Memory B cell (primary cell): ENCODE results near the gene MNS1.

ENCODE experiments used
- ATAC-seq: fragments of 150-1000 bp; cut with Tn5 transposase; 2 replicates; pipeline ENCODE4 v1.10.0; 2021; ENCODE audit warnings: low read depth, mild to moderate bottlenecking, moderate library complexity
- DNase-seq, 2 donors: peaks; one replicate each; pipeline ENCODE4 v3.0.0; 2022; ENCODE audit warnings: low spot score in 2 of 2
- H3K27ac Mint-ChIP-seq: one replicate; pipeline ENCODE4 v1.8.0; 2022; ENCODE audit warnings: mild to moderate bottlenecking, moderate library complexity, mixed read lengths
- H3K27me3 Mint-ChIP-seq: one replicate; pipeline ENCODE4 v1.8.0; 2022; ENCODE audit warnings: mixed read lengths
- H3K36me3 Mint-ChIP-seq: one replicate; pipeline ENCODE4 v1.8.0; 2022; ENCODE audit warnings: mild to moderate bottlenecking, mixed read lengths
- H3K4me1 Mint-ChIP-seq: one replicate; pipeline ENCODE4 v1.8.0; 2022; ENCODE audit warnings: mixed read lengths
- H3K4me3 Mint-ChIP-seq: one replicate; pipeline ENCODE4 v1.8.0; 2022; ENCODE audit warnings: mild to moderate bottlenecking, moderate library complexity, mixed read lengths
- H3K9me3 Mint-ChIP-seq: one replicate; pipeline ENCODE4 v1.8.0; 2022; ENCODE audit warnings: mixed read lengths

The MNS1 gene

GRCh38 chr15:56471440-56472069 is 6.6 kb upstream of the MNS1 start:
- ATAC-seq (peak; percentile 41), DNase-seq (no peak)
- H3K27ac Mint-ChIP-seq = peak overlapping the region; percentile 23
- no peak overlapping the region for H3K4me3 Mint-ChIP-seq
- H3K36me3 Mint-ChIP-seq = no peaks in the 10 kb centered on the region
- H3K27me3 Mint-ChIP-seq = no peaks in the 10 kb centered on the region
- peaks cover 7% of the 10 kb centered on the region for H3K4me1 Mint-ChIP-seq
- H3K9me3 Mint-ChIP-seq = no peaks in the 10 kb centered on the region

DNA sequence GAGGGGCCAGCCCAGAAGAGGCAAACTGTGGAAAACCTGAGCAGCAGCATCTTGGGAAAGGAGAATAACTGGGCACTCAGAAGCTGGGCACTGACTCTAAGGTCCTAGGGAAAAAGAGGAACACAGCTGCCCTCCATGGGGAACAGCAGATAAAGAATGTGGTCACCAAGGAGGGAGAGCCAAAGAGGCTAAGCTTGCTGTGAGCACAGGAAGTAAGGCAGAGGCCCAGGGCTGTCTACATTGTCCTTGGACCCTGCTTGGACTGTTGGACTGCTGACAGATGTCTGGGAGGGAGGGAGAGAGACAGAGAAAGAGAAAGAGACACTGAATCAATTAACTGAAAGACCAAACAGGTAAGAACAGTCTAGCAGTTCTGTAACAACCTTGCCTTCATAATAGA is 4.5 kb upstream of the MNS1 start:
- H3K4me3 Mint-ChIP-seq = no peak overlapping the region
- H3K36me3 Mint-ChIP-seq = no peaks in the 10 kb centered on the region
- no peak for DNase-seq
- ATAC-seq = no peak
- no peak overlapping the region for H3K27ac Mint-ChIP-seq
- H3K27me3 Mint-ChIP-seq = no peaks in the 10 kb centered on the region
- H3K4me1 Mint-ChIP-seq = peaks cover 9% of the 10 kb centered on the region
- H3K9me3 Mint-ChIP-seq = no peaks in the 10 kb centered on the region

GRCh38 chr15:56468401-56468800 is 3.5 kb upstream of the MNS1 start:
- Mint-ChIP-seq H3K27me3 (no peaks in the 10 kb centered on the region), H3K36me3 (no peaks in the 10 kb centered on the region), H3K4me3 (peak overlapping the region; percentile 83), H3K27ac (peak overlapping the region; percentile 89), H3K9me3 (no peaks in the 10 kb centered on the region), H3K4me1 (peaks cover 11% of the 10 kb centered on the region)
- no peak for ATAC-seq
- DNase-seq = no peak

- H3K27ac Mint-ChIP-seq = peak overlapping the region; percentile 89
Observed at GRCh38 chr15:56467616-56468015, 2.7 kb upstream of the MNS1 start.

GRCh38 chr15:56460947-56461346 is 4.0 kb downstream of the MNS1 start:
- Mint-ChIP-seq H3K9me3 (peaks cover 2% of the 10 kb centered on the region), H3K4me1 (peaks cover 6% of the 10 kb centered on the region), H3K27me3 (no peaks in the 10 kb centered on the region), H3K27ac (no peak overlapping the region), H3K36me3 (no peaks in the 10 kb centered on the region), H3K4me3 (no peak overlapping the region)
- DNase-seq (no peak), ATAC-seq (no peak)

More at GRCh38 chr15:56467616-56468015, 2.7 kb upstream of the MNS1 start:
- H3K4me1 Mint-ChIP-seq = peaks cover 11% of the 10 kb centered on the region
- H3K27me3 Mint-ChIP-seq = no peaks in the 10 kb centered on the region
- no peaks in the 10 kb centered on the region for H3K36me3 Mint-ChIP-seq
- no peaks in the 10 kb centered on the region for H3K9me3 Mint-ChIP-seq
- no peak overlapping the region for H3K4me3 Mint-ChIP-seq
- no peak for ATAC-seq
- DNase-seq = no peak

- no peak for DNase-seq
- Mint-ChIP-seq H3K36me3 (no peaks in the 10 kb centered on the region), H3K9me3 (peaks cover 2% of the 10 kb centered on the region), H3K27ac (no peak overlapping the region), H3K4me1 (peaks cover 6% of the 10 kb centered on the region), H3K27me3 (no peaks in the 10 kb centered on the region), H3K4me3 (no peak overlapping the region)
- ATAC-seq = no peak
Observed at GRCh38 chr15:56460071-56460470, 4.9 kb downstream of the MNS1 start.

DNA sequence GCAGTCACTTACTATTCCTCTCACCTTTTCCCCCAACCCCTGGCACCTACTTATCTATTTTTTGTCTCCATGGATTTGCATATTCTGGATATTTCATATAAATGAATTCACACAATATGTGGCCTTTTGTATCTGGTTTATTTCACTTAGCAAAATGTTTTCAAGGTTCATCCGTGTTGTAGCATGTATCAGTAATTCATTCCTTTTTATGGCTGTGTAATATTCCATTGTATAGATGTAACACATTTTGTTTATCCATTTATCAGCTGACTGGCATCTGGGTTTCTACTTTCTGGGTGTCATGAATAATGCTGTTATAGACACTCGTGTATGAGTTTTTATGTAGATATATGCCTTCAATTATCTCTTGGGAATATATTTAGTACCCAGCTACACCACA is 5.8 kb downstream of the MNS1 start:
- Mint-ChIP-seq H3K36me3 (no peaks in the 10 kb centered on the region), H3K9me3 (peaks cover 2% of the 10 kb centered on the region), H3K4me3 (no peak overlapping the region), H3K4me1 (peaks cover 3% of the 10 kb centered on the region), H3K27me3 (no peaks in the 10 kb centered on the region), H3K27ac (no peak overlapping the region)
- ATAC-seq (no peak), DNase-seq (no peak)

GRCh38 chr15:56456229-56456628 is 8.7 kb downstream of the MNS1 start:
- H3K4me3 Mint-ChIP-seq = no peak overlapping the region
- peaks cover 2% of the 10 kb centered on the region for H3K9me3 Mint-ChIP-seq
- H3K27ac Mint-ChIP-seq = no peak overlapping the region
- no peak for ATAC-seq
- DNase-seq = no peak
- no peaks in the 10 kb centered on the region for H3K36me3 Mint-ChIP-seq
- H3K4me1 Mint-ChIP-seq = peaks cover 3% of the 10 kb centered on the region
- H3K27me3 Mint-ChIP-seq = no peaks in the 10 kb centered on the region

- Mint-ChIP-seq H3K27me3 (no peaks in the 10 kb centered on the region), H3K27ac (no peak overlapping the region), H3K4me3 (no peak overlapping the region), H3K4me1 (no peaks in the 10 kb centered on the region), H3K36me3 (peaks cover 2% of the 10 kb centered on the region), H3K9me3 (peaks cover 2% of the 10 kb centered on the region)
- DNase-seq (no peak), ATAC-seq (no peak)
Observed at GRCh38 chr15:56454836-56455235, 10.1 kb downstream of the MNS1 start.

GRCh38 chr15:56445746-56446145 is 19.2 kb downstream of the MNS1 start:
- Mint-ChIP-seq H3K9me3 (peaks cover 2% of the 10 kb centered on the region), H3K27me3 (no peaks in the 10 kb centered on the region), H3K36me3 (peaks cover 9% of the 10 kb centered on the region), H3K27ac (no peak overlapping the region), H3K4me3 (no peak overlapping the region), H3K4me1 (peaks cover 3% of the 10 kb centered on the region)
- DNase-seq (no peak), ATAC-seq (no peak)

GRCh38 chr15:56442354-56442753 is 22.6 kb downstream of the MNS1 start:
- H3K4me1 Mint-ChIP-seq = peaks cover 3% of the 10 kb centered on the region
- H3K4me3 Mint-ChIP-seq = no peak overlapping the region
- H3K27ac Mint-ChIP-seq = no peak overlapping the region
- peaks cover 10% of the 10 kb centered on the region for H3K36me3 Mint-ChIP-seq
- DNase-seq (no peak), ATAC-seq (no peak)
- peaks cover 6% of the 10 kb centered on the region for H3K9me3 Mint-ChIP-seq
- no peaks in the 10 kb centered on the region for H3K27me3 Mint-ChIP-seq

DNA sequence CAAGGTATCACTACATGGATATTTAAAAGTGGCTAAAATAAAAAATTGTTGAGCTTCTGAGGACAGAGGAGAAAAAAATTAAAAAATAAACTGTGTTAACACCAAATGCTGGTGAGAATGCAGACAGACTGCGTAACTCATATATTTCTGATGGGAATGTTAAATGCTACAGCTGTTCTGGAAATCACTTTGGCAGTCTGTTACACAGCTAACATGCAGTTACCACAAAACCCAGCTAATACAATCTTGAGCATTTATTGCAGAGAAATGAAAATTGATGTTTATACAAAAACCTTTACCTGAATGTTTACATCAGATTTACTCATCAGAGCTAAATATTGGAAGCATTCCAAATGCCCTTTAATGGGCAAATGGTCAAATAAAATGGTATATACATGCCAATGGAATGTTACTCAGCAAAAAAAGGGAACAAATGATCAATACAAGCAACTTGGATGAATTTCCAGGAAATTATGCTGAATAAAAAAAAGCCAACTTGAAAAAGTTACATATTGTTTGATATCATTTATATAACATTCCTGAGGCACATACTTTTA is 24.6 kb downstream of the MNS1 start:
- Mint-ChIP-seq H3K9me3 (peaks cover 9% of the 10 kb centered on the region), H3K36me3 (peaks cover 19% of the 10 kb centered on the region), H3K4me3 (no peak overlapping the region)

DNA sequence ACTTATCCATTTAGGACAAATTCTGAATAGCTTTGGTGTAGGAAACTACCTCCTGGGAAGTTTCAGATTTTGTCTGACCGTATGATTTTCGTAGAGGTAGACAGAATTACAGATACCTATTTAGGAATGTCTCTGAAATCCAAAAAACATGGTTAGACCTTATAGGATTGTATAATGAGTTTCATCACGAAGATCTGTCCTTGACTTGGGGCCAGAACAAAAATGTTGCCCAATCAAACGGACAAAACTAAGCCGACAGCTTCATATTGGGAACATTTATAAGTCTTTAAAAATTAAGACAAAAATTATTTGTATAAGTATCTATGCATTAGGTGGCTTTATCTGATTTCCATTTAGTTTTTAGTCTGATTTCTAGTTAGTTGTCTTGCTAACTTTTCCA is 32.6 kb downstream of the MNS1 start:
- peaks cover 21% of the 10 kb centered on the region for H3K36me3 Mint-ChIP-seq
- H3K27ac Mint-ChIP-seq = no peak overlapping the region
- ATAC-seq (no peak), DNase-seq (no peak)
- no peaks in the 10 kb centered on the region for H3K27me3 Mint-ChIP-seq
- no peak overlapping the region for H3K4me3 Mint-ChIP-seq
- H3K9me3 Mint-ChIP-seq = peaks cover 2% of the 10 kb centered on the region
- no peaks in the 10 kb centered on the region for H3K4me1 Mint-ChIP-seq

More for the DNA sequence above, 24.6 kb downstream of the MNS1 start:
- Mint-ChIP-seq H3K4me1 (peaks cover 3% of the 10 kb centered on the region), H3K27ac (no peak overlapping the region), H3K27me3 (no peaks in the 10 kb centered on the region)
- DNase-seq (no peak), ATAC-seq (no peak)

DNA sequence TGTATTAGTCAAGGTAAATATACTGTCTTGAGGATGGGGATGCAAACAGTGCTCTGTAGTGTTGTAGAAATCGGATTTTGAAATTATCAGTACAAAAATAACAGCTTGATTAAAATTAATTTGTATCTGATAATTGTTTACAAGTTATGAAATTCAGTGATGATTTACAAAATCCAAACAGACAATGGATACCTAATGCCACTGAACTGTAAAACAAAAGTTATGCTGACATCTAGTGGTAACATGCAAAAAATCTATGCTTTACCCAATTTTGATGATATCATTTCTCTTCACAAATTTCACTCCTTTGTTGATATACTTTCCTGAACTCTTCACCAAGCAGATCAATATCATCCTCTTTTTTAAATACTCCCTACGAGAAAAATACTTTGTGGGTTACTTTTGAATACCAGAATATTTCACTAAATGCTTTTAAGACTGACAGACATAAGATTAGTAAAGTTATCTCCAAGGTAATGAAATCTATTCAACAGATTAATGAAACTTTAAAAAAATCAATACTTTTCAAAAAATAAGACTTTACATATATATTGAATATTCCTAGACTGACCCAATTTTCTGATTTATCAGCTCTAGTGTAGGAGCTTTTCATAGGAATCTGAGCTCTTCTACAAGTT is 36.0 kb downstream of the MNS1 start:
- DNase-seq = peak in 1 of 2 donors; percentile 17
- peaks cover 27% of the 10 kb centered on the region for H3K36me3 Mint-ChIP-seq
- peaks cover 4% of the 10 kb centered on the region for H3K9me3 Mint-ChIP-seq
- no peak overlapping the region for H3K27ac Mint-ChIP-seq
- ATAC-seq = peak; percentile 59
- H3K4me1 Mint-ChIP-seq = peaks cover 8% of the 10 kb centered on the region
- no peaks in the 10 kb centered on the region for H3K27me3 Mint-ChIP-seq
- no peak overlapping the region for H3K4me3 Mint-ChIP-seq

DNA sequence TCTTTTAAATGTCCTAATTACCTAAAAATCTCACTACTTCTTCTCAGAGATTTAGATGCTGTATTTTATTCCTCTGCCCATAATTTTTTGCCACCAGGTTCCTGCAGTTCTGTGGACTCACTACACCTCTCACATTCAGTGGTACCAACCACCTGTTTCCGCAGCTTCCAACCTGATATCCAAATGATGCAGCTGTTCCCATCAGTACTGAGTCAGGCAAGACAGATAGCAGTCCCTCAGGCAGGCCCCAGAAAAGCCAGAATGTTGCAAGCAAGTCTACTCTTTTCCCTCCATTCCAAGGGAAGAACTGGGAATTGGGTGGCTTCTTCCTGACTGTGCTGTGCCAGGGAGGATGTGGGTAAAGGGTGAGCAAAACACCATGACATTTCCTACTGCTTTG is 39.0 kb downstream of the MNS1 start:
- ATAC-seq (no peak), DNase-seq (no peak)
- Mint-ChIP-seq H3K27me3 (no peaks in the 10 kb centered on the region), H3K36me3 (peaks cover 36% of the 10 kb centered on the region), H3K27ac (peak overlapping the region; percentile 60), H3K9me3 (peaks cover 6% of the 10 kb centered on the region), H3K4me3 (no peak overlapping the region), H3K4me1 (peaks cover 8% of the 10 kb centered on the region)
